ENCODE data around the gene AARS2. TPM values are rescaled to one million over a fixed set of nuclear protein-coding genes. Genes with fewer than 3 reads are reported as not detected.

The AARS2 gene
- total and polyA plus RNA-seq, 10 of the 15 experiments (the other 5 are each of a cell fraction or from before 2014, with no cell fraction given) = 0.71 to 18.3 (median 12.7) TPM

GRCh38 chr6:44264154-44265006, 48.8 kb downstream of the AARS2 start (continued):
- TF ChIP-seq ZNF592 (IDR thresholded peaks at IDR 0.05) (no peak), SREBF2 (IDR thresholded peaks at IDR 0.05; ENCODE audit: low read length) (no peak), STAT3 (IDR thresholded peaks at IDR 0.05; ENCODE audit: low read depth, low read length) (no peak), NBN (IDR thresholded peaks at IDR 0.05) (no peak), EGR1 (IDR thresholded peaks at IDR 0.05; ENCODE audit: borderline replicate concordance in 1 of 2, low read depth in 2 of 2, low read length in 2 of 2) (peak in 1 of 2 experiments; percentile 11; a peak in 1 of 3 replicates), YBX1 (IDR thresholded peaks at IDR 0.05) (no peak), SIN3A (IDR thresholded peaks at IDR 0.05; ENCODE audit: low read depth, low read length) (no peak; the same call in 1 of the 2 replicates), YY1 (IDR thresholded peaks at IDR 0.05; ENCODE audit: low read depth, low read length) (0 out of 2 replicates have a peak, but pooled peaks have one; percentile 48), ETV6 (conservative IDR thresholded peaks at IDR 0.05 in 1 of 2, IDR thresholded peaks at IDR 0.05 in 1 of 2; ENCODE audit: borderline replicate concordance in 1 of 2, low read depth in 1 of 2) (peak in 1 of 2 experiments; percentile 80; a peak in 1 of 4 replicates), RCOR1 (conservative IDR thresholded peaks at IDR 0.05; ENCODE audit: low read depth, low read length) (no peak), NRF1 (conservative IDR thresholded peaks at IDR 0.05; ENCODE audit: low read depth, low read length) (no peak), IRF3 (IDR thresholded peaks at IDR 0.05) (no peak), MTA2 (IDR thresholded peaks at IDR 0.05; ENCODE audit: low read depth) (0 out of 2 replicates have a peak, but pooled peaks have one; percentile 9)
- TF ChIP-seq, protein P1, sequence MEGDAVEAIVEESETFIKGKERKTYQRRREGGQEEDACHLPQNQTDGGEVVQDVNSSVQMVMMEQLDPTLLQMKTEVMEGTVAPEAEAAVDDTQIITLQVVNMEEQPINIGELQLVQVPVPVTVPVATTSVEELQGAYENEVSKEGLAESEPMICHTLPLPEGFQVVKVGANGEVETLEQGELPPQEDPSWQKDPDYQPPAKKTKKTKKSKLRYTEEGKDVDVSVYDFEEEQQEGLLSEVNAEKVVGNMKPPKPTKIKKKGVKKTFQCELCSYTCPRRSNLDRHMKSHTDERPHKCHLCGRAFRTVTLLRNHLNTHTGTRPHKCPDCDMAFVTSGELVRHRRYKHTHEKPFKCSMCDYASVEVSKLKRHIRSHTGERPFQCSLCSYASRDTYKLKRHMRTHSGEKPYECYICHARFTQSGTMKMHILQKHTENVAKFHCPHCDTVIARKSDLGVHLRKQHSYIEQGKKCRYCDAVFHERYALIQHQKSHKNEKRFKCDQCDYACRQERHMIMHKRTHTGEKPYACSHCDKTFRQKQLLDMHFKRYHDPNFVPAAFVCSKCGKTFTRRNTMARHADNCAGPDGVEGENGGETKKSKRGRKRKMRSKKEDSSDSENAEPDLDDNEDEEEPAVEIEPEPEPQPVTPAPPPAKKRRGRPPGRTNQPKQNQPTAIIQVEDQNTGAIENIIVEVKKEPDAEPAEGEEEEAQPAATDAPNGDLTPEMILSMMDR (IDR thresholded peaks at IDR 0.05 in 2 of 3, conservative IDR thresholded peaks at IDR 0.05 in 1 of 3; ENCODE audit: control insufficient read depth in 2 of 3, extremely low read depth in 1 of 3, insufficient read depth in 1 of 3, low read depth in 3 of 3, low read length in 3 of 3) = peak in 1 of 3 experiments; percentile 14; a peak in 2 of 6 replicates
- TF ChIP-seq, protein P2, sequence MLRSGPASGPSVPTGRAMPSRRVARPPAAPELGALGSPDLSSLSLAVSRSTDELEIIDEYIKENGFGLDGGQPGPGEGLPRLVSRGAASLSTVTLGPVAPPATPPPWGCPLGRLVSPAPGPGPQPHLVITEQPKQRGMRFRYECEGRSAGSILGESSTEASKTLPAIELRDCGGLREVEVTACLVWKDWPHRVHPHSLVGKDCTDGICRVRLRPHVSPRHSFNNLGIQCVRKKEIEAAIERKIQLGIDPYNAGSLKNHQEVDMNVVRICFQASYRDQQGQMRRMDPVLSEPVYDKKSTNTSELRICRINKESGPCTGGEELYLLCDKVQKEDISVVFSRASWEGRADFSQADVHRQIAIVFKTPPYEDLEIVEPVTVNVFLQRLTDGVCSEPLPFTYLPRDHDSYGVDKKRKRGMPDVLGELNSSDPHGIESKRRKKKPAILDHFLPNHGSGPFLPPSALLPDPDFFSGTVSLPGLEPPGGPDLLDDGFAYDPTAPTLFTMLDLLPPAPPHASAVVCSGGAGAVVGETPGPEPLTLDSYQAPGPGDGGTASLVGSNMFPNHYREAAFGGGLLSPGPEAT (IDR thresholded peaks at IDR 0.05; ENCODE audit: low read depth) = peak; percentile 25; the same call in 1 of the 2 replicates
- TF ChIP-seq, protein P3, sequence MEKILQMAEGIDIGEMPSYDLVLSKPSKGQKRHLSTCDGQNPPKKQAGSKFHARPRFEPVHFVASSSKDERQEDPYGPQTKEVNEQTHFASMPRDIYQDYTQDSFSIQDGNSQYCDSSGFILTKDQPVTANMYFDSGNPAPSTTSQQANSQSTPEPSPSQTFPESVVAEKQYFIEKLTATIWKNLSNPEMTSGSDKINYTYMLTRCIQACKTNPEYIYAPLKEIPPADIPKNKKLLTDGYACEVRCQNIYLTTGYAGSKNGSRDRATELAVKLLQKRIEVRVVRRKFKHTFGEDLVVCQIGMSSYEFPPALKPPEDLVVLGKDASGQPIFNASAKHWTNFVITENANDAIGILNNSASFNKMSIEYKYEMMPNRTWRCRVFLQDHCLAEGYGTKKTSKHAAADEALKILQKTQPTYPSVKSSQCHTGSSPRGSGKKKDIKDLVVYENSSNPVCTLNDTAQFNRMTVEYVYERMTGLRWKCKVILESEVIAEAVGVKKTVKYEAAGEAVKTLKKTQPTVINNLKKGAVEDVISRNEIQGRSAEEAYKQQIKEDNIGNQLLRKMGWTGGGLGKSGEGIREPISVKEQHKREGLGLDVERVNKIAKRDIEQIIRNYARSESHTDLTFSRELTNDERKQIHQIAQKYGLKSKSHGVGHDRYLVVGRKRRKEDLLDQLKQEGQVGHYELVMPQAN (conservative IDR thresholded peaks at IDR 0.05) = peak; percentile 41; the same call in 1 of the 2 replicates
- TF ChIP-seq, protein P4, sequence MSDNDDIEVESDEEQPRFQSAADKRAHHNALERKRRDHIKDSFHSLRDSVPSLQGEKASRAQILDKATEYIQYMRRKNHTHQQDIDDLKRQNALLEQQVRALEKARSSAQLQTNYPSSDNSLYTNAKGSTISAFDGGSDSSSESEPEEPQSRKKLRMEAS (IDR thresholded peaks at IDR 0.05; ENCODE audit: low read depth, low read length) = no peak
